ENCODE data around the gene FAM200A. TPM values are rescaled to one million over a fixed set of nuclear protein-coding genes. Genes with fewer than 3 reads are reported as not detected.

FAM200A gene
- total and polyA plus RNA-seq, 2 of the 13 experiments (the other 11 are each of a cell fraction or from before 2014, with no cell fraction given): 4.7 to 6.3 TPM

DNA sequence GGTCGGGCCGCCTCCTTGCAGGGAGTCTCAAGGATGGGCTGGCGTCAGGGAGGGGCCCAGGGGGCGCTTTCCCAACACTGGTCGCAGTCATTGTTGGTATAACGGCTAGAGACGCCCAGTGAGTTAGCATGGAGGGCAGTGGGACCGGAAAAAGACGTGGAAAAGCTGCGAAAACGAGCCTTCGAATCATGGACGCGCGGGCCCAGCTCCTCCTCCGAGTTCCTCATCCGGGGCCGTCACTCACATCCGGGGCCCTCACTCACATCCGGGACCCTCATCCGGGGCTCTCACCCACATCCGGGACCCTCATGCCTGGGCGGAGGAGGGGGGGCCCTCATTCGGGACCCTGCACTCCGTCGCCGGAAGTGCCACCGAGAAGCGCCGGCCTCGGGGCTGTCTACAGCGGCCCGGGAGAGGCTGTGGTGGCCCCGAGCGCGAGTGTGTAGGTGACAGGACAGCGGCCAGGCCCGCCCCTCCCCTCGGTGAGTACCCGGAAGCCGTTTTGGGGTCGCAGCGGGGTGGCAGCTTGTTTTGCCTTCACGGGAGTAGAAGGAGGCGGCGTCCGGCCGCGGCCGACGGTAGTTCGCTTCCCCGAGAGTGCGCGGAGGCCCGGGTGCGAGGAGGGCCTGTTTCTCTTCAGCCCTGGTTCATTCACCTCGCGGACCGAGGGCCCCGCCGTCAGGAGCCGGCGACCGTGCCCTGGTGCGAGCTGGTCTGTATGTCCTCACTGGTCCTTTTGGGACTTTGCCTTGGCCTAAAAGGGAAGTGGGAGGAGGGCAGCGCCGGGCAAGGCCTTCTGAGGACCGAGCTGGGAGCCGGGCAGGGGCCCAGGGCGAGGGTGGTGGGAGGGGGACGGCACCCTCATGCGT is 6.6 kb upstream of the FAM200A start, which contains the start of gene ZNF655 (continued):
- TF ChIP-seq ZNF282 (IDR thresholded peaks at IDR 0.05; ENCODE audit: partially characterized antibody): no peak
- TF ChIP-seq FOXA1 (IDR thresholded peaks at IDR 0.05): no peak
- TF ChIP-seq FOXA1 (CRISPR knock-in tag; IDR thresholded peaks at IDR 0.05): no peak
- TF ChIP-seq ELF3 (CRISPR knock-in tag; IDR thresholded peaks at IDR 0.05): peak; percentile 5; the same call in 1 of the 2 replicates
- TF ChIP-seq RNF219 (CRISPR knock-in tag; IDR thresholded peaks at IDR 0.05): no peak
- no peak for TF ChIP-seq ZNF24 (IDR thresholded peaks at IDR 0.05)
- TF ChIP-seq ZNF513 (CRISPR knock-in tag; conservative IDR thresholded peaks at IDR 0.05): no peak
- no peak for TF ChIP-seq KDM1A (CRISPR knock-in tag; IDR thresholded peaks at IDR 0.05)
- TF ChIP-seq, protein P1, sequence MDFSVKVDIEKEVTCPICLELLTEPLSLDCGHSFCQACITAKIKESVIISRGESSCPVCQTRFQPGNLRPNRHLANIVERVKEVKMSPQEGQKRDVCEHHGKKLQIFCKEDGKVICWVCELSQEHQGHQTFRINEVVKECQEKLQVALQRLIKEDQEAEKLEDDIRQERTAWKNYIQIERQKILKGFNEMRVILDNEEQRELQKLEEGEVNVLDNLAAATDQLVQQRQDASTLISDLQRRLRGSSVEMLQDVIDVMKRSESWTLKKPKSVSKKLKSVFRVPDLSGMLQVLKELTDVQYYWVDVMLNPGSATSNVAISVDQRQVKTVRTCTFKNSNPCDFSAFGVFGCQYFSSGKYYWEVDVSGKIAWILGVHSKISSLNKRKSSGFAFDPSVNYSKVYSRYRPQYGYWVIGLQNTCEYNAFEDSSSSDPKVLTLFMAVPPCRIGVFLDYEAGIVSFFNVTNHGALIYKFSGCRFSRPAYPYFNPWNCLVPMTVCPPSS (IDR thresholded peaks at IDR 0.05): no peak
- no peak for TF ChIP-seq ZFP36L1 (CRISPR knock-in tag; IDR thresholded peaks at IDR 0.05)
- no peak for TF ChIP-seq PAX8 (CRISPR knock-in tag; IDR thresholded peaks at IDR 0.05; ENCODE audit: borderline replicate concordance)
- TF ChIP-seq ZNF3 (CRISPR knock-in tag; IDR thresholded peaks at IDR 0.05): no peak
- TF ChIP-seq AGO1 (IDR thresholded peaks at IDR 0.05; ENCODE audit: low read depth, low read length, poor library complexity, severe bottlenecking): peak; percentile 49
- TF ChIP-seq BCLAF1 (IDR thresholded peaks at IDR 0.05): no peak
- no peak for TF ChIP-seq BRD4 (CRISPR knock-in tag; IDR thresholded peaks at IDR 0.05)
- TF ChIP-seq ZSCAN30 (CRISPR knock-in tag; IDR thresholded peaks at IDR 0.05): no peak; the same call in 1 of the 2 replicates
- TF ChIP-seq MBNL3 (CRISPR knock-in tag; conservative IDR thresholded peaks at IDR 0.05): no peak
- peak; percentile 50 for TF ChIP-seq MTA1 (CRISPR knock-in tag; IDR thresholded peaks at IDR 0.05; ENCODE audit: borderline replicate concordance)
- TF ChIP-seq ZNF652 (CRISPR knock-in tag; IDR thresholded peaks at IDR 0.05; ENCODE audit: borderline replicate concordance, low read depth): 0 out of 2 replicates have a peak, but pooled peaks have one; percentile 9
- peak; percentile 15 for TF ChIP-seq SKI (IDR thresholded peaks at IDR 0.05; ENCODE audit: partially characterized antibody)
- TF ChIP-seq ZSCAN21 (CRISPR knock-in tag; IDR thresholded peaks at IDR 0.05; ENCODE audit: borderline replicate concordance): peak; percentile 15; the same call in 1 of the 2 replicates
- TF ChIP-seq, protein P2, sequence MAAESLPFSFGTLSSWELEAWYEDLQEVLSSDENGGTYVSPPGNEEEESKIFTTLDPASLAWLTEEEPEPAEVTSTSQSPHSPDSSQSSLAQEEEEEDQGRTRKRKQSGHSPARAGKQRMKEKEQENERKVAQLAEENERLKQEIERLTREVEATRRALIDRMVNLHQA (CRISPR knock-in tag; IDR thresholded peaks at IDR 0.05): 0 out of 2 replicates have a peak, but pooled peaks have one; percentile 34
- TF ChIP-seq SIX1 (CRISPR knock-in tag; IDR thresholded peaks at IDR 0.05; ENCODE audit: borderline replicate concordance): no peak

Data from HepG2 (cell line).